Neural progenitor cell (in vitro differentiated cells): Measurements from ENCODE around the gene PMM1. TPM values are rescaled to one million over a fixed set of nuclear protein-coding genes. Genes with fewer than 3 reads are reported as not detected.

Experiments
- DNase-seq: peaks from one replicate; pipeline ENCODE4 v3.0.0-alpha.2; 2016; ENCODE audit warnings: low spot score
- H2AFZ ChIP-seq: fragments of 200-600 bp; sonication (generic); replicated peaks from 2 replicates; pipeline ENCODE4 v1.6.1; 2016; ENCODE audit warnings: antibody characterized with exemption
- H3F3A ChIP-seq: fragments of 200-600 bp; sonication (generic); 2 replicates; pipeline ENCODE4 v1.6.1; 2016; ENCODE audit warnings: antibody characterized with exemption, low read depth
- H3K27ac ChIP-seq: fragments of 200-600 bp; sonication (generic); 2 replicates; pipeline ENCODE4 v1.5.1; 2016; ENCODE audit warnings: mild to moderate bottlenecking
- H3K27me3 ChIP-seq: fragments of 200-600 bp; sonication (generic); 2 replicates; pipeline ENCODE4 v1.6.1; 2016; ENCODE audit warnings: mild to moderate bottlenecking, moderate library complexity
- H3K36me3 ChIP-seq: fragments of 200-600 bp; sonication (generic); 2 replicates; pipeline ENCODE4 v1.5.1; 2016
- H3K4me1 ChIP-seq: fragments of 200-600 bp; sonication (generic); 2 replicates; pipeline ENCODE4 v1.6.1; 2016; ENCODE audit warnings: mixed run types
- H3K4me2 ChIP-seq: fragments of 200-600 bp; sonication (generic); 2 replicates; pipeline ENCODE4 v1.6.1; 2016
- H3K4me3 ChIP-seq: fragments of 200-600 bp; sonication (generic); 2 replicates; pipeline ENCODE4 v1.5.1; 2016
- H3K79me2 ChIP-seq: fragments of 200-600 bp; sonication (generic); 2 replicates; pipeline ENCODE4 v1.6.1; 2016; ENCODE audit warnings: low read depth
- H3K9ac ChIP-seq: fragments of 200-600 bp; sonication (generic); 2 replicates; pipeline ENCODE4 v1.6.1; 2016
- H3K9me3 ChIP-seq: fragments of 200-600 bp; sonication (generic); 2 replicates; pipeline ENCODE4 v1.5.1; 2016; ENCODE audit warnings: low read depth
- H4K20me1 ChIP-seq: fragments of 200-600 bp; sonication (generic); 2 replicates; pipeline ENCODE4 v1.6.1; 2016; ENCODE audit warnings: low read depth
- H3K27ac Mint-ChIP-seq: 3 replicates; pipeline ENCODE4 v1.8.0; 2021; ENCODE audit warnings: mixed read lengths
- H3K27me3 Mint-ChIP-seq: 2 replicates; pipeline ENCODE4 v1.8.0; 2022; ENCODE audit warnings: low read depth, mild to moderate bottlenecking, inconsistent platforms, moderate library complexity, mixed read lengths; ENCODE audit not compliant: insufficient read depth
- H3K36me3 Mint-ChIP-seq: 3 replicates; pipeline ENCODE4 v1.8.0; 2021; ENCODE audit warnings: mixed read lengths
- H3K4me1 Mint-ChIP-seq: 3 replicates; pipeline ENCODE4 v1.8.0; 2021; ENCODE audit warnings: mixed read lengths
- H3K4me3 Mint-ChIP-seq: 3 replicates; pipeline ENCODE4 v1.8.0; 2021; ENCODE audit warnings: mild to moderate bottlenecking, moderate library complexity, mixed read lengths
- H3K9me3 Mint-ChIP-seq: 3 replicates; pipeline ENCODE4 v1.8.0; 2020; ENCODE audit warnings: mixed read lengths
- EZH2 ChIP-seq: fragments of 200-600 bp; sonication (generic); IDR thresholded peaks from 2 replicates; pipeline ENCODE4 v1.6.1; 2017; ENCODE audit warnings: antibody characterized with exemption, mild to moderate bottlenecking, moderate library complexity
- EZH2phosphoT487 ChIP-seq: fragments of 200-600 bp; sonication (generic); IDR thresholded peaks from 2 replicates; pipeline ENCODE4 v1.6.1; 2017; ENCODE audit warnings: antibody characterized with exemption
- total RNA-seq: library from RNA; depleted of rRNA; stranded (reverse); fragments of >200 nt; gene quantifications from 2 replicates; pipeline ENCODE4 v1.2.3, GENCODE V29; 2015; ENCODE audit warnings: low replicate concordance
- TF ChIP-seq, protein P1 (sequence below): fragments of 200-600 bp; sonication (generic); IDR thresholded peaks from 2 replicates; pipeline ENCODE4 v1.5.1; 2017; ENCODE audit warnings: antibody characterized with exemption, mild to moderate bottlenecking

PMM1 gene
- total RNA-seq, 1 donor from 2014 or later, result 9.3 TPM

- Histone ChIP-seq H4K20me1 (no peaks in the 10 kb centered on the region), H3K79me2 (no peaks in the 10 kb centered on the region), H3K9me3 (no peaks in the 10 kb centered on the region), H3K4me2 (no peak overlapping the region), H3F3A (no peaks in the 10 kb centered on the region), H3K4me1 (no peaks in the 10 kb centered on the region), H3K9ac (no peak overlapping the region), H3K36me3 (no peaks in the 10 kb centered on the region), H3K27me3 (no peaks in the 10 kb centered on the region), H3K4me3 (no peak overlapping the region), H2AFZ (no peak overlapping the region), H3K27ac (no peak overlapping the region)
- Mint-ChIP-seq H3K4me3 (peak overlapping the region; percentile 67), H3K9me3 (no peaks in the 10 kb centered on the region), H3K4me1 (peaks cover 22% of the 10 kb centered on the region), H3K27me3 (peaks cover 12% of the 10 kb centered on the region), H3K36me3 (no peaks in the 10 kb centered on the region), H3K27ac (peak overlapping the region; percentile 98)
- TF ChIP-seq EZH2phosphoT487, result no peak
- no peak for TF ChIP-seq EZH2
- TF ChIP-seq, protein P1, sequence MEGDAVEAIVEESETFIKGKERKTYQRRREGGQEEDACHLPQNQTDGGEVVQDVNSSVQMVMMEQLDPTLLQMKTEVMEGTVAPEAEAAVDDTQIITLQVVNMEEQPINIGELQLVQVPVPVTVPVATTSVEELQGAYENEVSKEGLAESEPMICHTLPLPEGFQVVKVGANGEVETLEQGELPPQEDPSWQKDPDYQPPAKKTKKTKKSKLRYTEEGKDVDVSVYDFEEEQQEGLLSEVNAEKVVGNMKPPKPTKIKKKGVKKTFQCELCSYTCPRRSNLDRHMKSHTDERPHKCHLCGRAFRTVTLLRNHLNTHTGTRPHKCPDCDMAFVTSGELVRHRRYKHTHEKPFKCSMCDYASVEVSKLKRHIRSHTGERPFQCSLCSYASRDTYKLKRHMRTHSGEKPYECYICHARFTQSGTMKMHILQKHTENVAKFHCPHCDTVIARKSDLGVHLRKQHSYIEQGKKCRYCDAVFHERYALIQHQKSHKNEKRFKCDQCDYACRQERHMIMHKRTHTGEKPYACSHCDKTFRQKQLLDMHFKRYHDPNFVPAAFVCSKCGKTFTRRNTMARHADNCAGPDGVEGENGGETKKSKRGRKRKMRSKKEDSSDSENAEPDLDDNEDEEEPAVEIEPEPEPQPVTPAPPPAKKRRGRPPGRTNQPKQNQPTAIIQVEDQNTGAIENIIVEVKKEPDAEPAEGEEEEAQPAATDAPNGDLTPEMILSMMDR, result no peak
- DNase-seq, result no peak
Observed at GRCh38 chr22:41568811-41569210, 20.8 kb downstream of the PMM1 start.

GRCh38 chr22:41567512-41567768 lies 22.2 kb downstream of the PMM1 start:
- Mint-ChIP-seq H3K36me3 (no peaks in the 10 kb centered on the region), H3K27ac (peak overlapping the region; percentile 57), H3K9me3 (no peaks in the 10 kb centered on the region), H3K27me3 (peaks cover 11% of the 10 kb centered on the region), H3K4me3 (no peak overlapping the region), H3K4me1 (peaks cover 31% of the 10 kb centered on the region)
- Histone ChIP-seq H3K9ac (no peak overlapping the region), H3F3A (no peaks in the 10 kb centered on the region), H3K79me2 (no peaks in the 10 kb centered on the region), H3K4me3 (no peak overlapping the region), H2AFZ (no peak overlapping the region), H3K9me3 (no peaks in the 10 kb centered on the region), H3K27me3 (no peaks in the 10 kb centered on the region), H3K4me2 (no peak overlapping the region), H4K20me1 (no peaks in the 10 kb centered on the region), H3K27ac (no peak overlapping the region), H3K36me3 (no peaks in the 10 kb centered on the region), H3K4me1 (no peaks in the 10 kb centered on the region)
- DNase-seq, result no peak
- TF ChIP-seq, protein P1, result no peak
- no peak for TF ChIP-seq EZH2phosphoT487

- H2AFZ ChIP-seq, result no peak overlapping the region
- H3F3A ChIP-seq, result no peaks in the 10 kb centered on the region
- no peaks in the 10 kb centered on the region for H4K20me1 ChIP-seq
- no peak for DNase-seq
- H3K4me3 ChIP-seq, result no peak overlapping the region
- peaks cover 50% of the 10 kb centered on the region for H3K4me1 Mint-ChIP-seq
- no peaks in the 10 kb centered on the region for H3K36me3 Mint-ChIP-seq
- H3K4me3 Mint-ChIP-seq, result peak overlapping the region; percentile 36
- TF ChIP-seq, protein P1, result no peak
- TF ChIP-seq EZH2phosphoT487, result no peak
- no peak for TF ChIP-seq EZH2
- H3K27me3 ChIP-seq, result no peaks in the 10 kb centered on the region
- no peak overlapping the region for H3K27ac ChIP-seq
- peaks cover 6% of the 10 kb centered on the region for H3K4me1 ChIP-seq
- no peak overlapping the region for H3K9ac ChIP-seq
- H3K27ac Mint-ChIP-seq, result peak overlapping the region; percentile 85
- peaks cover 17% of the 10 kb centered on the region for H3K27me3 Mint-ChIP-seq
- no peak overlapping the region for H3K4me2 ChIP-seq
- peaks cover 2% of the 10 kb centered on the region for H3K9me3 Mint-ChIP-seq
- no peaks in the 10 kb centered on the region for H3K36me3 ChIP-seq
- H3K9me3 ChIP-seq, result no peaks in the 10 kb centered on the region
- no peaks in the 10 kb centered on the region for H3K79me2 ChIP-seq
Observed at GRCh38 chr22:41565403-41566054, 24.1 kb downstream of the PMM1 start.
